GM18907 (cell line): ENCODE data around the gene DTWD2.

Source experiments
- ATAC-seq: cut with Tn5 transposase; IDR thresholded peaks from one replicate; pipeline ENCODE4 v1.9.1; 2021; ENCODE audit warnings: mild to moderate bottlenecking, moderate library complexity; ENCODE audit not compliant: unreplicated experiment

DTWD2 gene

DNA sequence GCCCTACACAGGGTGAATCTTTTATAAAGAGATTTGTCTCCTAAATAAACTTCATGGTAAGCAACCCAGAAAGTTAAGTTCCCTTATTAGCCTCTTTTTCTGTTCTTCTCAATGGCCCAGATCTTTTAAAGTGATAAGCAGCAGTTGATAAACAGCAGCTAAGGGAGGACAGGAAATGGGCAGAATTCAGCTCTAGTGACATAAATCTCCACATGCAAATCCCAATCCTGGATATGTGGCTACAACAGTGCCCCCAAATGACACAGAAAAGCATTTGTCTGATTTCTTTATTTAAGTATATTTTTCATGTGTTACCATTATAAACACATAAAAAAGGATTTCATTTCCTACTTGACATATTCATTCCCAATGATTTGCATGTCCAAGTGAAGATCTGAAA, 199.0 kb downstream of the DTWD2 start:
- no peak for ATAC-seq

DNA sequence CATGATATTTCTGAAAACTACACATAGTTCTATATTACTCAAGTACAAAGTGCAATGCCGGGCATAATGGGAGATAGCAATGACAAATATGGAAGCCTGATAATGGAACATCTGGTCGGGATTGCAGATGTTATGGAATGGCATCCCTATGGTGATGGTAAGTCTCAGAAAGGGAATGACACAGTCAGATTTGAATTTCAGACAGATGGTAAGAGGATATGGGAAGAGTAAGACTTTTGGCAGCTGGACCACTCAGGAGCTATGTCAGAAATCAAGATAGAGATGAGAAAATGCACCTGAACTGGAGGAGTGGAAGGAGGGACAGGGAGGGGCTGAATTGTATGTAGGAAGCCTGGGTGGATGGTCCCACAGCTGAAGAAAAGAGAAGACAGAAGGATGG, 200.0 kb downstream of the DTWD2 start:
- ATAC-seq: no peak
